ENCODE data around the gene MCC. TPM values are rescaled to one million over a fixed set of nuclear protein-coding genes. Genes with fewer than 3 reads are reported as not detected.
A peak's percentile ranks its signal among the peaks of the same experiment; 100 is the strongest.

MCC gene
- total RNA-seq, 1 donor from 2014 or later: 29.4 TPM

GRCh38 chr5:113105693-113106280, 382.5 kb downstream of the MCC start:
- ATAC-seq (ENCODE audit: poor library complexity): no peak
- intact Hi-C loops (cut with DNase I): no loop called here

GRCh38 chr5:113103330-113103729, 384.9 kb downstream of the MCC start:
- ATAC-seq (ENCODE audit: poor library complexity) (no peak), DNase-seq (no peak)
- intact Hi-C loops (cut with DNase I): no loop called here

More at GRCh38 chr5:113105693-113106280, 382.5 kb downstream of the MCC start:
- no peak for DNase-seq

- intact Hi-C loops (cut with DNase I): no loop called here
- no peak for DNase-seq
- ATAC-seq (ENCODE audit: poor library complexity): peak; percentile 81
These were observed 386.1 kb downstream of the MCC start for GRCh38 chr5:113102121-113102531.

- ATAC-seq (ENCODE audit: poor library complexity): no peak
- DNase-seq: no peak
- intact Hi-C loops (cut with DNase I): no loop called here
These were observed 387.3 kb downstream of the MCC start for GRCh38 chr5:113100981-113101380.

- intact Hi-C loops (cut with DNase I): no loop called here
- DNase-seq: no peak
- no peak for ATAC-seq (ENCODE audit: poor library complexity)
These were observed 388.4 kb downstream of the MCC start for GRCh38 chr5:113099822-113100221.

- ATAC-seq (ENCODE audit: poor library complexity) (no peak), DNase-seq (no peak)
- intact Hi-C loops (cut with DNase I): no loop called here
These were observed 389.9 kb downstream of the MCC start for GRCh38 chr5:113098378-113098777.

GRCh38 chr5:113095831-113096230, 392.4 kb downstream of the MCC start:
- intact Hi-C loops (cut with DNase I): no loop called here
- ATAC-seq (ENCODE audit: poor library complexity) (no peak), DNase-seq (no peak)

- intact Hi-C loops (cut with DNase I): no loop called here
- DNase-seq (no peak), ATAC-seq (ENCODE audit: poor library complexity) (no peak)
These were observed 394.7 kb downstream of the MCC start for GRCh38 chr5:113093558-113093957.

GRCh38 chr5:113092683-113093082, 395.6 kb downstream of the MCC start:
- no peak for ATAC-seq (ENCODE audit: poor library complexity)
- no peak for DNase-seq

GRCh38 chr5:113091622-113092021, 396.6 kb downstream of the MCC start:
- ATAC-seq (ENCODE audit: poor library complexity) (no peak), DNase-seq (no peak)
- intact Hi-C loops (cut with DNase I): no loop called here

More at GRCh38 chr5:113092683-113093082, 395.6 kb downstream of the MCC start:
- intact Hi-C loops (cut with DNase I): no loop called here

- peak; percentile 43 for DNase-seq
- intact Hi-C loops (cut with DNase I): no loop called here
These were observed 397.7 kb downstream of the MCC start for GRCh38 chr5:113090336-113091106.

GRCh38 chr5:113089653-113090335, 398.5 kb downstream of the MCC start:
- ATAC-seq (ENCODE audit: poor library complexity) (peak; percentile 62), DNase-seq (peak; percentile 50)
- intact Hi-C loops (cut with DNase I): loop anchor here (10.0 kb wide), 1 partner anchor 115 kb away; no protein-coding TSS in a partner anchor

More at GRCh38 chr5:113090336-113091106, 397.7 kb downstream of the MCC start:
- peak; percentile 63 for ATAC-seq (ENCODE audit: poor library complexity)

- intact Hi-C loops (cut with DNase I): loop anchor here (10.0 kb wide), 1 partner anchor 117 kb away; no protein-coding TSS in a partner anchor
- ATAC-seq (ENCODE audit: poor library complexity) (peak; percentile 62), DNase-seq (no peak)
These were observed 400.2 kb downstream of the MCC start for GRCh38 chr5:113087976-113088514.

- DNase-seq (no peak), ATAC-seq (ENCODE audit: poor library complexity) (no peak)
- intact Hi-C loops (cut with DNase I): loop anchor here (10.0 kb wide), 1 partner anchor 119 kb away; no protein-coding TSS in a partner anchor
These were observed 402.3 kb downstream of the MCC start for GRCh38 chr5:113085880-113086409.

- DNase-seq (no peak), ATAC-seq (ENCODE audit: poor library complexity) (peak; percentile 32)
- intact Hi-C loops (cut with DNase I): loop anchor here (10.0 kb wide), 1 partner anchor 120 kb away; no protein-coding TSS in a partner anchor
These were observed 403.2 kb downstream of the MCC start for GRCh38 chr5:113085084-113085414.

GRCh38 chr5:113084402-113085083, 403.7 kb downstream of the MCC start:
- intact Hi-C loops (cut with DNase I): loop anchor here (10.0 kb wide), 1 partner anchor 120 kb away; no protein-coding TSS in a partner anchor

GRCh38 chr5:113083481-113083880, 404.8 kb downstream of the MCC start:
- no peak for DNase-seq
- no peak for ATAC-seq (ENCODE audit: poor library complexity)
- intact Hi-C loops (cut with DNase I): loop anchor here (10.0 kb wide), 1 partner anchor 121 kb away; no protein-coding TSS in a partner anchor

More at GRCh38 chr5:113084402-113085083, 403.7 kb downstream of the MCC start:
- ATAC-seq (ENCODE audit: poor library complexity) (peak; percentile 76), DNase-seq (peak; percentile 45)

GRCh38 chr5:113082547-113082905, 405.7 kb downstream of the MCC start:
- intact Hi-C loops (cut with DNase I): loop anchor here (10.0 kb wide), 1 partner anchor 122 kb away; no protein-coding TSS in a partner anchor
- ATAC-seq (ENCODE audit: poor library complexity) (no peak), DNase-seq (no peak)

Data from Right ventricle myocardium superior (tissue), 1 donor.